Measurements from ENCODE around the gene BTBD6.

DNA sequence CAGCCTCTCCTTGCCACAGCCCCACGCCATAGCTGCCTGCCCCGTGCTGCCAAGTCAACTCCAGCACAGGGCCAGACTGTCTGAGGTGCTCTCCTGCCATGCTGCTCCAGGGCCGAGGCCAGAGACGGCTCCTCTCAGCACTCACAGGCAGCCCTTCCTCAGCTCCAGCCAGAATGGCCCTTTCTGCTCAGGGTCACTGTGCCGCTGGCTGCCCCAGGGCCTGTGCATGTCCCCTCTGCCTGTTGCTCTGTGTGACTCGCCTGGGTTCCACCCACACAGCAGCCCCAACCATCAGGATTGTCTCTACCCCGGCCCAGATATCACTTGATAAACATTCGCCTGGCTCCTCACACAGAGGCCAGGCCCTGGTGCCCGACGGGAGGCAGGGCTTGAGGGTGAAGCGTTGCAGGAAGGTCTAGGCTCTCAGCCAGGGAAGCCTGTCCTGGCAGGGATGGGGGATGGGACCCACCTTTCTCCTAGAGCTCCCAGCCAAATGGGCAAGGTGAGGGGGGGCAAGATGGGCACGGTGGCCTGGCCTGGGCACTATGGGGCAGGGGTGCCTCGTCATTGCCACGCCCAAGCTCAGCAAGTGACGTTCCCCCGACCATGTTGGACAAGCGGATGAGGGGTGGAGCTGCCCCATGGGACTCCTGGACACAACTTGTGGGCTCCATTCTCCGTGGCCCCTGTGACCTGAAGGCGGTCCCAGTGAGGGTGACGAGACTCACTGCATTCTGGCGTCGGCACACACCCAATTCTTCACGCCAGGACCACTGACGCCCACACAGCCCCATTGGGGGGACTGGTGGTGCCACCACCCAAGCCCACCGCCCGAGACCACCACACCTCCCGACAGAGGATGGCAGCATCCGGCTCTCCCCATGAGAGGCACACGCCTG is 27.4 kb upstream of the BTBD6 start:
- TF ChIP-seq, protein P1, sequence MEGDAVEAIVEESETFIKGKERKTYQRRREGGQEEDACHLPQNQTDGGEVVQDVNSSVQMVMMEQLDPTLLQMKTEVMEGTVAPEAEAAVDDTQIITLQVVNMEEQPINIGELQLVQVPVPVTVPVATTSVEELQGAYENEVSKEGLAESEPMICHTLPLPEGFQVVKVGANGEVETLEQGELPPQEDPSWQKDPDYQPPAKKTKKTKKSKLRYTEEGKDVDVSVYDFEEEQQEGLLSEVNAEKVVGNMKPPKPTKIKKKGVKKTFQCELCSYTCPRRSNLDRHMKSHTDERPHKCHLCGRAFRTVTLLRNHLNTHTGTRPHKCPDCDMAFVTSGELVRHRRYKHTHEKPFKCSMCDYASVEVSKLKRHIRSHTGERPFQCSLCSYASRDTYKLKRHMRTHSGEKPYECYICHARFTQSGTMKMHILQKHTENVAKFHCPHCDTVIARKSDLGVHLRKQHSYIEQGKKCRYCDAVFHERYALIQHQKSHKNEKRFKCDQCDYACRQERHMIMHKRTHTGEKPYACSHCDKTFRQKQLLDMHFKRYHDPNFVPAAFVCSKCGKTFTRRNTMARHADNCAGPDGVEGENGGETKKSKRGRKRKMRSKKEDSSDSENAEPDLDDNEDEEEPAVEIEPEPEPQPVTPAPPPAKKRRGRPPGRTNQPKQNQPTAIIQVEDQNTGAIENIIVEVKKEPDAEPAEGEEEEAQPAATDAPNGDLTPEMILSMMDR (IDR thresholded peaks at IDR 0.05), result no peak
- TF ChIP-seq POLR2AphosphoS5 (IDR thresholded peaks at IDR 0.05), result no peak
- no peak for TF ChIP-seq POLR2A (IDR thresholded peaks at IDR 0.05)

Measured in transverse colon (tissue), 4 donors.